ENCODE measurements around the gene BTBD9. TPM values are rescaled to one million over a fixed set of nuclear protein-coding genes. Genes with fewer than 3 reads are reported as not detected.

BTBD9 gene
- total and polyA plus RNA-seq, 2 donors (not counting 3 experiments of a cell fraction or from before 2014, with no cell fraction given) = 4.9 to 15.0 TPM

DNA sequence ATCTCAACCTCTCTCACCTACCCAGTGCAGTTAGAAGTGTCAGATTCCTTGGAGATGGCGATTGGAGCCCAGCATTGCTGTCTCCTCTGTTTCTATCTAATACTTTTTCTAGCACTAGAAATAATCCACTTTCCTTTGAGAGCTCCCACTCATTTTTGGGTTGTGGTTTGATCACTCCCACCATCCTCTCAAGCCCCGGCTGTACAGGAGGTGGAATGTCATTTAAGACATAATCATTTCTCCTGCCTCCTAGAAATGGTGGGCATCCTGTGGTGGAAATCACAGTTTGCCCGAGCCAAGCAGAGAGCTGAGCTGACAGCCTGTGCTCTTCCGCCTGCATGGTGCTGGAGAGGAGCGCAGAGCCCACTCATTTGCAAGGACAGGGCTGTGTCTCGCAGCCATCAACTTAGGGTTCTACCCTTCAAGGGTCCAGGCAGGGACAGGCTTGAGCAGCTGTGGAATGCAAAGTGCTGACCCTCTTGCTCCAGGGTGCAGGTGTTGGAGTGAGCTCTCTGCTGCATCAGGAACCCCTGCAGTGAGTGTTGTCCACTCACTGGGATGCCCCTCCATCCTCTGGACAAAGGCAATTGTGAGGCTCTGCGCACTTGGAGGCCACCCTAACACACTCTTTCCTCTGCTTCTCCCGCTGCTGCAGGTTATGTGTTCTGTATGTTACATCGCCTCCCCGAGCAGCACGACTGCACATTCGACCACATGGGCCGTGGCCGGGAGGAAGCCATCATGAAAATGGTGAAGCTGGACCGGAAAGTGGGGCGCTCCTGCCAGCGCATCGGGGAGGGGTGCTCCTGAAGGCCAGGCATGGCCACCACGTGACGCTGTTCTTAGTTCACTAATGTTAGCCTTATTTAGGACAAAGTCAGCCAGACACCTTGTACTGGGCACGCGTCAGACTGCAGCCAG lies 487.9 kb downstream of the BTBD9 start:
- H3K9ac ChIP-seq (replicated peaks; ENCODE audit: extremely low read depth, insufficient read depth, low read length) = no peak overlapping the region
- no peak overlapping the region for H3K27ac ChIP-seq (ENCODE audit: insufficient read depth, low read depth, low read length)
- H3K27me3 ChIP-seq (ENCODE audit: control insufficient read depth in 2 of 2, insufficient read depth in 2 of 2, low read length in 2 of 2) = no peaks in the 10 kb centered on the region
- BruUV-seq (replicated peaks) = no TSS peak
- dilution Hi-C loops (cut with MboI; ENCODE audit: extremely low pct_ligation_motif_present, low sequenced_read_pairs) (no loop called here), intact Hi-C loops (cut with micrococcal nuclease) (loop anchor here (10.0 kb wide), 2 partner anchors 357 to 447 kb away; no protein-coding TSS in a partner anchor)
- POLR2A ChIA-PET = no interaction called here
- FAIRE-seq (no peak), DNase-seq (ENCODE audit: low read depth, low spot score) (no peak)
- no peaks in the 10 kb centered on the region for H4K20me1 ChIP-seq (replicated peaks; ENCODE audit: control insufficient read depth, extremely low read depth, insufficient read depth, low read length)
- peaks cover 21% of the 10 kb centered on the region for H3K4me1 ChIP-seq (ENCODE audit: control insufficient read depth, extremely low read depth, insufficient read depth, low read length)
- no peaks in the 10 kb centered on the region for H3K79me2 ChIP-seq (ENCODE audit: control insufficient read depth, insufficient read depth, low read length)
- H3K36me3 ChIP-seq (ENCODE audit: control insufficient read depth in 2 of 2, extremely low read depth in 1 of 2, insufficient read depth in 2 of 2, low read length in 2 of 2) = peaks cover 0 to 2% of the 10 kb centered on the region in 2 experiments
- H3K9me1 ChIP-seq (replicated peaks; ENCODE audit: control insufficient read depth, extremely low read depth, insufficient read depth, low read length) = no peaks in the 10 kb centered on the region
- CTCF ChIA-PET = no interaction called here
- H3K4me2 ChIP-seq (ENCODE audit: insufficient read depth, low read length) = no peak overlapping the region
- H2AFZ ChIP-seq (ENCODE audit: low read depth, low read length) = no peak overlapping the region
- no peak for TF ChIP-seq FOS (IDR thresholded peaks at IDR 0.05; ENCODE audit: borderline replicate concordance, insufficient read depth, low read length)
- no peak for TF ChIP-seq MYC (IDR thresholded peaks at IDR 0.05; ENCODE audit: low read depth, low read length)
- no peak for TF ChIP-seq POLR2AphosphoS5 (IDR thresholded peaks at IDR 0.05; ENCODE audit: insufficient read depth, low read depth, low read length)
- no peak for TF ChIP-seq EZH2 (IDR thresholded peaks at IDR 0.05; ENCODE audit: borderline replicate concordance, low read depth, low read length, severe bottlenecking)
- TF ChIP-seq, protein P1, sequence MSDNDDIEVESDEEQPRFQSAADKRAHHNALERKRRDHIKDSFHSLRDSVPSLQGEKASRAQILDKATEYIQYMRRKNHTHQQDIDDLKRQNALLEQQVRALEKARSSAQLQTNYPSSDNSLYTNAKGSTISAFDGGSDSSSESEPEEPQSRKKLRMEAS (IDR thresholded peaks at IDR 0.05; ENCODE audit: insufficient read depth, insufficient read length) = no peak
- TF ChIP-seq, protein P2, sequence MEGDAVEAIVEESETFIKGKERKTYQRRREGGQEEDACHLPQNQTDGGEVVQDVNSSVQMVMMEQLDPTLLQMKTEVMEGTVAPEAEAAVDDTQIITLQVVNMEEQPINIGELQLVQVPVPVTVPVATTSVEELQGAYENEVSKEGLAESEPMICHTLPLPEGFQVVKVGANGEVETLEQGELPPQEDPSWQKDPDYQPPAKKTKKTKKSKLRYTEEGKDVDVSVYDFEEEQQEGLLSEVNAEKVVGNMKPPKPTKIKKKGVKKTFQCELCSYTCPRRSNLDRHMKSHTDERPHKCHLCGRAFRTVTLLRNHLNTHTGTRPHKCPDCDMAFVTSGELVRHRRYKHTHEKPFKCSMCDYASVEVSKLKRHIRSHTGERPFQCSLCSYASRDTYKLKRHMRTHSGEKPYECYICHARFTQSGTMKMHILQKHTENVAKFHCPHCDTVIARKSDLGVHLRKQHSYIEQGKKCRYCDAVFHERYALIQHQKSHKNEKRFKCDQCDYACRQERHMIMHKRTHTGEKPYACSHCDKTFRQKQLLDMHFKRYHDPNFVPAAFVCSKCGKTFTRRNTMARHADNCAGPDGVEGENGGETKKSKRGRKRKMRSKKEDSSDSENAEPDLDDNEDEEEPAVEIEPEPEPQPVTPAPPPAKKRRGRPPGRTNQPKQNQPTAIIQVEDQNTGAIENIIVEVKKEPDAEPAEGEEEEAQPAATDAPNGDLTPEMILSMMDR (IDR thresholded peaks at IDR 0.05; ENCODE audit: extremely low read depth in 1 of 2, insufficient read depth in 1 of 2, low read depth in 1 of 2, low read length in 2 of 2) = no peak
- TF ChIP-seq POLR2A (IDR thresholded peaks at IDR 0.05; ENCODE audit: low read depth, low read length) = no peak
- no peak for TF ChIP-seq GATA2 (IDR thresholded peaks at IDR 0.05; ENCODE audit: insufficient read depth, insufficient read length, low read depth, low read length)
- TF ChIP-seq JUN (IDR thresholded peaks at IDR 0.05; ENCODE audit: borderline replicate concordance, insufficient read depth, insufficient read length, low read depth) = no peak
- no peak overlapping the region for H3K4me3 ChIP-seq (replicated peaks in 1 of 3; ENCODE audit: insufficient read depth in 1 of 3, low read depth in 1 of 3, low read length in 3 of 3)
- no peaks in the 10 kb centered on the region for H3K9me3 ChIP-seq (replicated peaks; ENCODE audit: control insufficient read depth, insufficient read depth, low read length)

Measured in endothelial cell of umbilical vein (primary cell).